HUES48 (cell line): ENCODE results near the gene XAB2.

Source experiments
- H3K27ac ChIP-seq: one replicate; pipeline ENCODE4 v1.7.0; 2013; ENCODE audit warnings: low read depth, low read length, inconsistent platforms
- H3K27me3 ChIP-seq: 2 replicates; pipeline ENCODE4 v1.6.1; 2013; ENCODE audit warnings: mild to moderate bottlenecking, low read length; ENCODE audit not compliant: control insufficient read depth, insufficient read depth
- H3K36me3 ChIP-seq: 2 replicates; pipeline ENCODE4 v1.6.1; 2013; ENCODE audit warnings: low read length; ENCODE audit not compliant: control insufficient read depth, insufficient read depth
- H3K4me1 ChIP-seq: 2 replicates; pipeline ENCODE4 v1.6.1; 2013; ENCODE audit warnings: mild to moderate bottlenecking, low read length; ENCODE audit not compliant: control insufficient read depth, insufficient read depth
- H3K4me3 ChIP-seq: 2 replicates; pipeline ENCODE4 v1.5.1; 2013; ENCODE audit warnings: mild to moderate bottlenecking, low read depth, low read length
- H3K9ac ChIP-seq: 2 replicates; pipeline ENCODE4 v1.6.1; 2013; ENCODE audit warnings: mild to moderate bottlenecking, low read depth, low read length, moderate library complexity
- H3K9me3 ChIP-seq: 2 replicates; pipeline ENCODE4 v1.6.1; 2013; ENCODE audit warnings: low read length; ENCODE audit not compliant: control insufficient read depth, insufficient read depth

The XAB2 gene

GRCh38 chr19:7629347-7630054 lies at the start of gene XAB2, which contains the start of gene PET100:
TSS of gene XAB2 (minus strand) at chr19:7629545. CDS start at chr19:7629527, 18 bp downstream.
TSS of gene PET100 (plus strand) at chr19:7629793. CDS start at chr19:7629834, 41 bp downstream.
- H3K9ac ChIP-seq, result peak within 1 kb of the TSS; percentile 74
- peaks cover 8% of the 10 kb centered on the region for H3K27me3 ChIP-seq
- 0 out of 2 replicates have a peak, but pooled peaks cover 4% of the 10 kb centered on the region for H3K4me1 ChIP-seq
- H3K9me3 ChIP-seq, result no peaks in the 10 kb centered on the region
- peak within 1 kb of the TSS; percentile 49 for H3K27ac ChIP-seq
- peak within 1 kb of the TSS; percentile 92 for H3K4me3 ChIP-seq
- peaks cover 24% of the 10 kb centered on the region for H3K36me3 ChIP-seq

DNA sequence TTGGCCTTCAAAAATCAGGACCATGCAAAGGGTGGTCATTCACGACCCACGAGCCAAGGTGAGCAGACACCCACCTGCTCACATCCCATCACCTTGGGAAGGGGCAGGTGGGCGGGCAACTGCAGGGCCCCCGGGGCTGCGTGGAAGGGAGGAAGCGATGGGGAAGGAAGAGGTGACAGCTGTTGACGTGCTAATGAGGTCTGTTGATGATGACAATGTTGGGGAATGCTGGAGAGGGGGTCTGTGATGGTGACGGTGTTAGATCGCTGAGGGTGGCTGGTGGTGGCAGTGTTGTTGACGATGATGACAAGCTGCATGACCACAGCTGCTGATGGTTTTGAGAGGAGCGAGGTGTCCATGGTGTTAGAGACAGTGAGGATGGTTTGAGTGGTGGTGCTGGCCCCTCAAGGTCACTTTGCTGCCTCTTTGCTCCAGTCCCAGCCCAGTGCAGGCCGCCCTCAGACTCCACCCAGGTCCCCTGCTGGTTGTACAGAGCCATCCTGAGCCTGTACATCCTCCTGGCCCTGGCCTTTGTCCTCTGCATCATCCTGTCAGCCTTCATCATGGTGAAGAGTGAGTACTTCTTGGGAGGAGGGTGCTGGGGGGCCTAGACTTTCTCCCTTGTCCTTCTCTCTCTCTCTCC lies 48.4 kb upstream of the XAB2 start:
- no peaks in the 10 kb centered on the region; the same call in 1 of the 2 replicates for H3K4me1 ChIP-seq
- no peak overlapping the region for H3K9ac ChIP-seq
- H3K27ac ChIP-seq, result no peak overlapping the region
- H3K27me3 ChIP-seq, result peaks cover 15% of the 10 kb centered on the region
- peaks cover 6% of the 10 kb centered on the region for H3K36me3 ChIP-seq
- no peak overlapping the region for H3K4me3 ChIP-seq
- H3K9me3 ChIP-seq, result no peaks in the 10 kb centered on the region

DNA sequence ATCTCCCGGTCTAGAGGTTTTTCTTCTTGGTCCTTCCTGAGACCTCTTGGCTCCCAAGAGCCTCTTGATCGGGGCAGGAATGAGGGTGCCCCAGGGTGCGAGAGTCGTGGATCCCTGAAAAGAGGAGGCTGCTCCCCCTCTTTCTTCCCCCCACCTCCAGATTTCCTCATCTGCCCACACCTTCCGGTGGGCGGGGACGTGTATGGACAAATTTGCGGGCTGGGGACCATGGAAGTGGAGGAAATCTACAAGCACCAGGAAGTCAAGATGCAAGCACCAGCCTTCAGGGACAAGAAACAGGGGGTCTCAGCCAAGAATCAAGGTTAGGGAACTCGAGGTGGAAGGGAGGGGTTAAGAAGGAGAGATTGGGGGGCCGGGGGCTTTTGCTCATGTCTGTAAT lies 47.5 kb upstream of the XAB2 start, which contains the start of gene MCEMP1:
Gene MCEMP1, plus strand, starts transcription at position 237 of the 400 bp plus-strand sequence. Its CDS starts 31 bp downstream, at position 268.
- Histone ChIP-seq H3K4me3 (no peak within 1 kb of the TSS), H3K9me3 (no peaks in the 10 kb centered on the region), H3K27me3 (peaks cover 23% of the 10 kb centered on the region), H3K27ac (no peak within 1 kb of the TSS), H3K4me1 (no peaks in the 10 kb centered on the region; the same call in 1 of the 2 replicates), H3K36me3 (no peaks in the 10 kb centered on the region), H3K9ac (no peak within 1 kb of the TSS)

- H3K9ac ChIP-seq, result no peak overlapping the region
- no peak overlapping the region for H3K27ac ChIP-seq
- peaks cover 25% of the 10 kb centered on the region for H3K27me3 ChIP-seq
- no peaks in the 10 kb centered on the region for H3K9me3 ChIP-seq
- no peak overlapping the region for H3K4me3 ChIP-seq
- H3K4me1 ChIP-seq, result no peaks in the 10 kb centered on the region
- no peaks in the 10 kb centered on the region for H3K36me3 ChIP-seq
Observed at GRCh38 chr19:7676376-7676775, 47.0 kb upstream of the XAB2 start.

DNA sequence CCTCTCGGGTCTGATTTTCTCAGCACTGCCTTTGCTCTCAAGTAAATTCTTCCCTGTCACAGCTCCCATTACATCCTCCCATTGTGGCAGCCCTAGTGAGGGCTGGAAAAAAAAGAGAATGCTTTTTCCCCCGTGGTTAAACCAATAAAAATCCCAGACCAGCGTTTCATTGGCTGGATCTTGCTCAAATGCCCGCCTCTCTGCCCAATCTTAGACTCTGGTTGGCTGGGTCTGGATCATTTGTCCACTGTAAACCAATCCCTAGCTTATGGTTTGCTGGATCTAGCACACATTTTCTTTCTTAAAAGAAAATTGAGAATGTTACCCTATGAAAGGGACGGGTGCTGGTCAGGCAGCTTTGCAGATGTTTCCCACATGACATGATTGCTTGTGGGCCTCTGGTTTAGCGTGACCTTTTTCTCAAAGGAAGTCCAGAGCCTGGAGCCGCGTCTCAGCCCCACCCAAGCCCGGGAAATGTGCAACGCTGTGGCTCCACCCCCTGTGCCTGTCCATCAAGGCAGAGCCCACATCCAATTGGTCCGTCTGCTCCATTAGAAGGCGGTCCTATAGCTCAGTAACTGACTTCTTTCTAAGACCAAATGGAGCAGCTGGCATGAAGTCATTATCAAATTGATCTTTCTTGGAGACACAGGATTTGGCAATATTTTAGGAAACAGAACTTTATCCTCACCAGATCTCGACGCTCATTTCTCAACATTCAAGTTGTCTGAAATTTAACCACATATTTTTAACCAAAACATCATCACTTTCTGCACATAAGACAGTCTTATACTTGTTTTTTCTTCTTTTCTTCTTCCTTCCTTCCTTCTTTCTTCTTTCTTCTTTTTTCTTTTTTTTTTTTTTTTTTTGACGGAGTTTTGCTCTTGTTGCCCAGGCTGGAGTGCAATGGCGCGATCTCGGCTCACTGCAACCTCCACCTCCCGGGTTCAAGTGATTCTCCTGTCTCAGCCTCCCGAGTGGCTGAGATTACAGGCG lies 45.0 kb upstream of the XAB2 start:
- Histone ChIP-seq H3K36me3 (no peaks in the 10 kb centered on the region), H3K4me1 (peaks cover 4% of the 10 kb centered on the region; the same call in 1 of the 2 replicates), H3K27ac (no peak overlapping the region), H3K9ac (no peak overlapping the region), H3K27me3 (peaks cover 39% of the 10 kb centered on the region), H3K9me3 (no peaks in the 10 kb centered on the region), H3K4me3 (peak overlapping the region; percentile 31; the same call in 1 of the 2 replicates)

- Histone ChIP-seq H3K9ac (no peak overlapping the region), H3K36me3 (no peaks in the 10 kb centered on the region), H3K9me3 (no peaks in the 10 kb centered on the region), H3K4me1 (peaks cover 4% of the 10 kb centered on the region; the same call in 1 of the 2 replicates), H3K27me3 (peaks cover 44% of the 10 kb centered on the region), H3K27ac (no peak overlapping the region), H3K4me3 (no peak overlapping the region)
Observed at GRCh38 chr19:7672522-7672921, 43.2 kb upstream of the XAB2 start.

DNA sequence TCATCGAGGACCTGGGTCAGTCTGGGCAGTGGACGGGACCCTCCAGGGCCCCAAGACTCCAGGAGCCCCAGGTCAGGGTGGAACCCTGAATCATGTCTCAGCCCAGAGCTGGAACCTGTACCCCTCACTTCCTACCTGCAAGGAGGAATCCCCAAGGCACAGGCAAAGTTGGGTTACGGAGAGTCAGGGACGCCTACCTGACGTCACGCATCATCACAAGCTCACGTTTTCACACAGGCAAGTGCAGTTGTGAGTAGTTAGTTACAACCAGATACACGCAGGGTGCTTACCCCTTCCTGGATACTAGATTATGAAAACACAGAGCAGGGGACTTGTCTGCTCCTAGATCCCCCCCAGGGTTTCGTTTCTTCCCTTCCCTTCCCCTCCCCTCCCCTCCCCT lies 41.4 kb upstream of the XAB2 start:
- Histone ChIP-seq H3K4me3 (peak overlapping the region; percentile 62), H3K27ac (no peak overlapping the region), H3K9me3 (no peaks in the 10 kb centered on the region), H3K27me3 (peaks cover 35% of the 10 kb centered on the region), H3K36me3 (no peaks in the 10 kb centered on the region), H3K4me1 (peaks cover 4% of the 10 kb centered on the region; the same call in 1 of the 2 replicates), H3K9ac (peak overlapping the region; percentile 31; the same call in 1 of the 2 replicates)

- Histone ChIP-seq H3K27ac (no peak overlapping the region), H3K9me3 (no peaks in the 10 kb centered on the region), H3K4me3 (peak overlapping the region; percentile 62), H3K27me3 (peaks cover 35% of the 10 kb centered on the region), H3K9ac (peak overlapping the region; percentile 31; the same call in 1 of the 2 replicates), H3K36me3 (no peaks in the 10 kb centered on the region), H3K4me1 (peaks cover 4% of the 10 kb centered on the region; the same call in 1 of the 2 replicates)
Observed at GRCh38 chr19:7670150-7670783, 40.9 kb upstream of the XAB2 start.

GRCh38 chr19:7669641-7670040 lies 40.3 kb upstream of the XAB2 start:
- no peak overlapping the region for H3K9ac ChIP-seq
- H3K4me3 ChIP-seq, result peak overlapping the region; percentile 50

GRCh38 chr19:7668842-7669241 lies 39.5 kb upstream of the XAB2 start, which contains the start of gene RETN:
TSS of gene RETN (plus strand) at chr19:7669049. CDS start at chr19:7669327, 278 bp downstream.
- H3K27ac ChIP-seq, result no peak within 1 kb of the TSS
- peaks cover 35% of the 10 kb centered on the region for H3K27me3 ChIP-seq
- peak within 1 kb of the TSS; percentile 50 for H3K4me3 ChIP-seq
- H3K9me3 ChIP-seq, result no peaks in the 10 kb centered on the region
- H3K4me1 ChIP-seq, result peaks cover 4% of the 10 kb centered on the region; the same call in 1 of the 2 replicates
- no peaks in the 10 kb centered on the region for H3K36me3 ChIP-seq
- H3K9ac ChIP-seq, result no peak within 1 kb of the TSS

More at GRCh38 chr19:7669641-7670040, 40.3 kb upstream of the XAB2 start:
- H3K9me3 ChIP-seq, result no peaks in the 10 kb centered on the region
- no peak overlapping the region for H3K27ac ChIP-seq
- H3K36me3 ChIP-seq, result no peaks in the 10 kb centered on the region
- peaks cover 4% of the 10 kb centered on the region; the same call in 1 of the 2 replicates for H3K4me1 ChIP-seq
- H3K27me3 ChIP-seq, result peaks cover 35% of the 10 kb centered on the region
